Mesenchymal stem cell (in vitro differentiated cells and primary cell): ENCODE data around the gene PITPNB.

Experiments used
- DNase-seq: peaks from one replicate; pipeline ENCODE4 v3.0.0-alpha.2; 2013
- H2AFZ ChIP-seq: one replicate; pipeline ENCODE4 v1.6.1; 2013; ENCODE audit warnings: low read depth, mild to moderate bottlenecking, control low read depth, inconsistent platforms, low read length, moderate library complexity
- H2AK5ac ChIP-seq: 2 replicates; pipeline ENCODE4 v1.6.1; 2013; ENCODE audit warnings: low read length, moderate library complexity, mild to moderate bottlenecking, inconsistent platforms; ENCODE audit not compliant: severe bottlenecking
- H2BK120ac ChIP-seq: one replicate; pipeline ENCODE4 v1.6.1; 2013; ENCODE audit warnings: low read depth, mild to moderate bottlenecking, inconsistent platforms, low read length, moderate library complexity
- H2BK12ac ChIP-seq, 2 experiments: one replicate each; pipeline ENCODE4 v1.6.1; 2013; ENCODE audit warnings: inconsistent platforms in 2 of 2, low read length in 2 of 2, mild to moderate bottlenecking in 2 of 2, moderate library complexity in 2 of 2, control low read depth in 1 of 2
- H2BK15ac ChIP-seq: one replicate; pipeline ENCODE4 v1.6.1; 2013; ENCODE audit warnings: mild to moderate bottlenecking, low read depth, inconsistent platforms; ENCODE audit not compliant: poor library complexity, severe bottlenecking
- H2BK5ac ChIP-seq: 2 replicates; pipeline ENCODE4 v1.6.1; 2013; ENCODE audit warnings: low read depth, mild to moderate bottlenecking, low read length, control low read depth, inconsistent platforms; ENCODE audit not compliant: poor library complexity, severe bottlenecking
- H3K14ac ChIP-seq, 2 experiments: one replicate each; pipeline ENCODE4 v1.6.1; 2013; ENCODE audit warnings: inconsistent platforms in 2 of 2, low read length in 2 of 2, control low read depth in 1 of 2, mild to moderate bottlenecking in 1 of 2, moderate library complexity in 1 of 2
- H3K18ac ChIP-seq, 2 experiments: one replicate each; pipeline ENCODE4 v1.6.1; 2013; ENCODE audit warnings: inconsistent platforms in 2 of 2, low read length in 2 of 2, control low read depth in 1 of 2, low read depth in 1 of 2, mild to moderate bottlenecking in 1 of 2
- H3K23ac ChIP-seq, 2 experiments: one replicate each; pipeline ENCODE4 v1.6.1; 2013; ENCODE audit warnings: inconsistent platforms in 2 of 2, low read length in 2 of 2, mild to moderate bottlenecking in 2 of 2, moderate library complexity in 2 of 2, control low read depth in 1 of 2
- H3K27ac ChIP-seq: 2 replicates; pipeline ENCODE4 v1.5.1; 2013; ENCODE audit warnings: mild to moderate bottlenecking, moderate library complexity, low read length, control low read depth, inconsistent platforms; ENCODE audit not compliant: poor library complexity, severe bottlenecking
- H3K27me3 ChIP-seq, 2 experiments: 2 replicates each; pipeline versions ENCODE4 v1.6.1 to v1.7.0; 2013; ENCODE audit warnings: low read length in 2 of 2, mild to moderate bottlenecking in 2 of 2, moderate library complexity in 2 of 2, control low read depth in 1 of 2, inconsistent platforms in 1 of 2; ENCODE audit not compliant: control insufficient read depth in 1 of 2, insufficient read depth in 1 of 2
- H3K36me3 ChIP-seq, 2 experiments: 2 replicates each; pipeline versions ENCODE4 v1.6.1 to v1.7.0; 2013; ENCODE audit warnings: low read length in 2 of 2, control low read depth in 1 of 2, inconsistent platforms in 1 of 2, low read depth in 1 of 2, mild to moderate bottlenecking in 1 of 2; ENCODE audit not compliant: insufficient read depth in 2 of 2, control insufficient read depth in 1 of 2
- H3K4ac ChIP-seq, 2 experiments: one replicate each; pipeline ENCODE4 v1.6.1; 2013; ENCODE audit warnings: inconsistent platforms in 2 of 2, low read length in 2 of 2, mild to moderate bottlenecking in 2 of 2, moderate library complexity in 2 of 2, control low read depth in 1 of 2, low read depth in 1 of 2
- H3K4me1 ChIP-seq: 2 replicates; pipeline ENCODE4 v1.6.1; 2013; ENCODE audit warnings: low read depth, low read length, control low read depth; ENCODE audit not compliant: control insufficient read depth, insufficient read depth
- H3K4me2 ChIP-seq: 2 replicates; pipeline ENCODE4 v1.6.1; 2013; ENCODE audit warnings: low read length, mild to moderate bottlenecking, inconsistent platforms; ENCODE audit not compliant: poor library complexity, severe bottlenecking
- H3K4me3 ChIP-seq, 2 experiments: 2 replicates each; pipeline versions ENCODE4 v1.5.1 to v1.7.0; 2013; ENCODE audit warnings: low read length in 2 of 2, mild to moderate bottlenecking in 2 of 2, control low read depth in 1 of 2, low read depth in 1 of 2; ENCODE audit not compliant: insufficient read depth in 1 of 2
- H3K79me1 ChIP-seq: replicated peaks from 2 replicates; pipeline ENCODE4 v1.6.1; 2013; ENCODE audit warnings: mild to moderate bottlenecking, control low read depth, low read length, inconsistent platforms; ENCODE audit not compliant: poor library complexity, severe bottlenecking
- H3K9ac ChIP-seq: 2 replicates; pipeline ENCODE4 v1.7.0; 2013; ENCODE audit warnings: mild to moderate bottlenecking, low read length, moderate library complexity
- H3K9me3 ChIP-seq: 2 replicates; pipeline ENCODE4 v1.7.0; 2013; ENCODE audit warnings: mild to moderate bottlenecking, low read length; ENCODE audit not compliant: control insufficient read depth
- H4K8ac ChIP-seq: one replicate; pipeline ENCODE4 v1.6.1; 2013; ENCODE audit warnings: inconsistent platforms, mild to moderate bottlenecking, low read length, moderate library complexity
- H4K91ac ChIP-seq: one replicate; pipeline ENCODE4 v1.6.1; 2013; ENCODE audit warnings: mild to moderate bottlenecking, low read length, inconsistent platforms
- WGBS: methylation state at CpG from one replicate; pipeline ENCODE4 v1.1.7; 2013; ENCODE audit warnings: mixed read lengths; 5-methylcytosine and 5-hydroxymethylcytosine counted together

The PITPNB gene

DNA sequence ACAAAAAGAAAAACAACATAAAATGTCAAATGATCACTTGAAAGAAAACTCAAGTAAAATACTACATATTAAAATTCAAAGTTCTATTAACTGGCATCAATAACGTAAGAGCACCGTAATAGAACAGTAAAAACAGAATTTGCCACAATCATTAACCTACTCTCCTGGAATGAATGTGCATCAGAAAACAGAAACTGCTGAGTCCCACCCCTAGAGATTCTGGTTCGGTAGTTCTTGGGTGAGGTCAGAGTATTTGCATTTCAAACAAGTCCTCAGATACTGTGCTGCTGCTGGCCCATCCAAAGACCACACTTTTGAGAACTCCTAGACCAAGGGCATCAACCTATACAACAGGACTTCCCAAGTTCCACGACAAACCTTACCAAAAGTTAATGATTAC lies 23.5 kb downstream of the PITPNB start:
- Histone ChIP-seq H3K18ac (no peak overlapping the region), H2BK12ac (no peak overlapping the region), H3K23ac (no peak overlapping the region), H3K4me1 (peaks cover 2% of the 10 kb centered on the region), H3K4ac (no peak overlapping the region), H3K4me2 (no peak overlapping the region), H4K8ac (no peak overlapping the region), H3K9me3 (no peaks in the 10 kb centered on the region), H3K79me1 (peaks cover 22% of the 10 kb centered on the region), H2BK120ac (no peak overlapping the region), H3K14ac (no peak overlapping the region), H4K91ac (no peak overlapping the region), H3K27ac (no peak overlapping the region), H2BK15ac (no peak overlapping the region), H2AFZ (no peak overlapping the region), H2BK5ac (no peak overlapping the region), H3K36me3 (peaks cover 18 to 89% of the 10 kb centered on the region in 2 experiments), H3K9ac (no peak overlapping the region), H2AK5ac (no peak overlapping the region), H3K4me3 (no peak overlapping the region), H3K27me3 (no peaks in the 10 kb centered on the region)
- 92% methylated on average over 3 of the region's 4 CpGs for WGBS
- DNase-seq, result no peak

DNA sequence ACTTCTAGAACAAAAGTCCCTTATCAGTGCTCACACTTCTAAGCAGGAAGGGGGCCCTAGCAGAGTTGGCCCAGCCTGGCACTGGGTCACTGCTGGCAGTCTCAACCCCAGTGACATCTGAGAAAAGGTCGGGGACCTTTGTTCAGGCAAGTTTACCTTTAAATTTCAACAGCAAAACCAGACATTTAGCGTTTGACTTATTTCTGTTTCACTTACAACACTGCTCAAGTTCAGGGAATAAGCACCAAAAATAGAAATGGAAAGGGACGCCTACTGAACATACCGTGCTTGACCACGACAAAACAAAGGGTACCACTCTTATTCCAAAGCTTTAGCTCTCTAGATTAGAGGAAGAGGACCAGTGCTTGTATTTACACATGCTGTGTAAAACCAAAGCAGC lies 26.2 kb downstream of the PITPNB start:
- WGBS, result 86% methylated on average over 4 of the region's 5 CpGs
- no peak overlapping the region for H3K14ac ChIP-seq
- DNase-seq, result no peak

DNA sequence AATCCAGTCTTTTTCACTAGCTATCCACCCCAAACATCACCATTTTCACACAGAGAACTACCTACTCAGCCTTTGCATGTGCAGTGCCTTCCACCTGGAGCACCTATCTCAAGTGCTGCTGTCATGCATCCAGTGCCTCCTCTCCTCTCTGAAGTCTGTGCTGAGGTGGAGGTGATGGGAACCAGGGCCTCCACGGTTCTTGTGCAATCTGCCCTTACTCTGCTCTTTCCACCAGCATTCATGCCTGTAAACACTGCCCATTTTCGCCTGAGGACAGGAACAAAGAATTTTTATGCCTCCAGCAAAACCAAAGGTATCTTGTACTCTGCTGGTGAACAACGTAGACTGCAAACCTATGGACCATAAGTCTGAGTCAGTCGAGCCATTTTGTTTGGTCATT lies 27.0 kb downstream of the PITPNB start:
- Histone ChIP-seq H2AK5ac (no peak overlapping the region), H3K4me1 (peaks cover 4% of the 10 kb centered on the region), H3K27ac (no peak overlapping the region), H2AFZ (no peak overlapping the region), H3K14ac (no peak overlapping the region), H3K27me3 (no peaks in the 10 kb centered on the region), H2BK120ac (no peak overlapping the region), H4K91ac (no peak overlapping the region), H3K4me2 (no peak overlapping the region), H2BK5ac (no peak overlapping the region), H3K9me3 (no peaks in the 10 kb centered on the region), H3K4ac (no peak overlapping the region), H3K36me3 (peaks cover 26 to 94% of the 10 kb centered on the region in 2 experiments), H3K79me1 (peaks cover 26% of the 10 kb centered on the region), H3K23ac (no peak overlapping the region), H3K9ac (no peak overlapping the region), H2BK12ac (no peak overlapping the region), H2BK15ac (no peak overlapping the region), H3K4me3 (no peak overlapping the region), H3K18ac (no peak overlapping the region), H4K8ac (no peak overlapping the region)
- WGBS, result 99% methylated on average over 4 of the region's 4 CpGs
- no peak for DNase-seq

More for the DNA sequence above, 26.2 kb downstream of the PITPNB start:
- Histone ChIP-seq H3K27me3 (no peaks in the 10 kb centered on the region), H3K18ac (no peak overlapping the region), H3K4me3 (no peak overlapping the region), H3K79me1 (peaks cover 29% of the 10 kb centered on the region), H2BK15ac (no peak overlapping the region), H3K9me3 (no peaks in the 10 kb centered on the region), H2BK12ac (no peak overlapping the region), H2BK120ac (no peak overlapping the region), H2AFZ (no peak overlapping the region), H3K27ac (no peak overlapping the region), H3K23ac (no peak overlapping the region), H4K8ac (no peak overlapping the region), H2AK5ac (no peak overlapping the region), H3K4ac (no peak overlapping the region), H3K4me2 (no peak overlapping the region), H3K4me1 (peaks cover 2% of the 10 kb centered on the region), H3K36me3 (peaks cover 24 to 95% of the 10 kb centered on the region in 2 experiments), H3K9ac (no peak overlapping the region), H4K91ac (no peak overlapping the region), H2BK5ac (no peak overlapping the region)

DNA sequence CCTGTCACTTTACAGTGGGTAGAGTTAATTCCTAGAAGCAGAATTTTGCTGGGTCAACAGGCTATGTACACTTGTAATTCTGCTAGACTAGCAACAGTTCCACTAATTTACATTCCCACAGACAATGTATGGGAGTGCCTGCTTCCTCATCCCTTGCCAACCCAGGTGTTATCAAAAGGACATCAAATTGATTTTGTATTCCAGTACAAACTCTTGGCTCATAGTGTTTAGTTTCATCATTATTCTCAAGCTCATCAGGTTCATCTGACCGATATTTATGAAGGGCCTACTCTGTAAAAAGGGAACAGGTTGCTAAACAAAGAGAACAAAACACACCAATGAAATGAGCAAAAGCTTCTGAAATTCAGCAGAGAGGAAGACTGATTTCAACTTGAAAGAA lies 30.7 kb downstream of the PITPNB start:
- Histone ChIP-seq H3K9me3 (no peaks in the 10 kb centered on the region), H3K27me3 (no peaks in the 10 kb centered on the region), H3K23ac (no peak overlapping the region), H2AK5ac (no peak overlapping the region), H3K4me2 (no peak overlapping the region), H3K9ac (no peak overlapping the region), H3K36me3 (peaks cover 30 to 83% of the 10 kb centered on the region in 2 experiments), H2BK15ac (no peak overlapping the region), H4K91ac (no peak overlapping the region), H2BK5ac (no peak overlapping the region), H4K8ac (no peak overlapping the region), H3K18ac (no peak overlapping the region), H2BK120ac (no peak overlapping the region), H3K4me1 (peaks cover 4% of the 10 kb centered on the region), H2BK12ac (no peak overlapping the region), H3K27ac (no peak overlapping the region), H2AFZ (no peak overlapping the region), H3K4me3 (no peak overlapping the region), H3K79me1 (peaks cover 34% of the 10 kb centered on the region), H3K14ac (no peak overlapping the region), H3K4ac (no peak overlapping the region)
- no peak for DNase-seq
- WGBS, result 100% methylated on average over 1 of the region's 1 CpG
